ENCODE results near the gene CPNE6.

CPNE6 gene

GRCh38 chr14:24083462-24083861 is 12.1 kb downstream of the CPNE6 start:
- Histone ChIP-seq H3K14ac (ENCODE audit: low read length) (no peak overlapping the region), H3K79me1 (ENCODE audit: low read depth, low read length) (no peaks in the 10 kb centered on the region), H3K27ac (replicated peaks; ENCODE audit: low read length) (no peak overlapping the region), H4K8ac (ENCODE audit: low read depth, low read length) (no peak overlapping the region), H3K4me2 (ENCODE audit: insufficient read depth, low read length, poor library complexity, severe bottlenecking) (no peak overlapping the region), H3K27me3 (ENCODE audit: control insufficient read depth in 3 of 3, insufficient read depth in 3 of 3, low read depth in 1 of 3, low read length in 3 of 3) (peaks cover 0 to 79% (median 21%) of the 10 kb centered on the region in 3 experiments), H2BK15ac (ENCODE audit: low read length) (no peak overlapping the region), H3K4ac (ENCODE audit: low read length) (no peak overlapping the region), H3K18ac (ENCODE audit: low read length) (no peak overlapping the region), H2AK5ac (ENCODE audit: low read depth, low read length) (no peak overlapping the region), H3K4me1 (ENCODE audit: control insufficient read depth in 2 of 2, insufficient read depth in 1 of 2, low read depth in 1 of 2, low read length in 2 of 2) (peaks cover 21 to 31% of the 10 kb centered on the region in 2 donors), H3K9ac (ENCODE audit: low read depth, low read length, poor library complexity) (no peak overlapping the region), H3K36me3 (replicated peaks in 1 of 2; ENCODE audit: control insufficient read depth in 2 of 2, insufficient read depth in 2 of 2, low read length in 2 of 2) (no peaks in the 10 kb centered on the region), H4K91ac (ENCODE audit: low read depth, low read length, poor library complexity) (no peak overlapping the region), H3K9me3 (replicated peaks in 1 of 2; ENCODE audit: control insufficient read depth in 2 of 2, insufficient read depth in 1 of 2, low read depth in 1 of 2, low read length in 2 of 2) (peaks cover 0 to 5% of the 10 kb centered on the region in 2 donors), H2BK5ac (ENCODE audit: low read length) (no peak overlapping the region), H2BK120ac (ENCODE audit: low read depth, low read length) (no peak overlapping the region), H2AFZ (ENCODE audit: low read length) (no peak overlapping the region), H2BK12ac (ENCODE audit: low read length) (no peak overlapping the region), H3K4me3 (ENCODE audit: low read length in 2 of 2) (no peak overlapping the region), H3K23ac (ENCODE audit: low read depth, low read length, poor library complexity) (no peak overlapping the region)
- DNase-seq (ENCODE audit: low spot score), result no peak
- no CpG with 5 or more reads among the region's 3 CpGs for WGBS, 2 donors (ENCODE audit: extremely low coverage in 2 of 2, insufficient read length in 2 of 2, insufficient replicate concordance in 1 of 2)

- peaks cover 0 to 69% (median 21%) of the 10 kb centered on the region in 3 experiments for H3K27me3 ChIP-seq (ENCODE audit: control insufficient read depth in 3 of 3, insufficient read depth in 3 of 3, low read depth in 1 of 3, low read length in 3 of 3)
- DNase-seq (ENCODE audit: low spot score), result no peak
These were observed 13.1 kb downstream of the CPNE6 start for GRCh38 chr14:24084440-24084839.

GRCh38 chr14:24085215-24085614 is 13.9 kb downstream of the CPNE6 start:
- no peak overlapping the region for H2BK5ac ChIP-seq (ENCODE audit: low read length)
- no peak overlapping the region for H3K4me3 ChIP-seq (ENCODE audit: low read length in 2 of 2)
- H2BK120ac ChIP-seq (ENCODE audit: low read depth, low read length), result no peak overlapping the region
- H3K9ac ChIP-seq (ENCODE audit: low read depth, low read length, poor library complexity), result no peak overlapping the region
- H2AFZ ChIP-seq (ENCODE audit: low read length), result no peak overlapping the region
- DNase-seq (ENCODE audit: low spot score), result no peak
- WGBS, 2 donors (ENCODE audit: extremely low coverage in 2 of 2, insufficient read length in 2 of 2, insufficient replicate concordance in 1 of 2), result no CpG with 5 or more reads among the region's 3 CpGs
- H3K4me2 ChIP-seq (ENCODE audit: insufficient read depth, low read length, poor library complexity, severe bottlenecking), result no peak overlapping the region
- no peak overlapping the region for H3K14ac ChIP-seq (ENCODE audit: low read length)
- no peak overlapping the region for H2BK15ac ChIP-seq (ENCODE audit: low read length)
- no peak overlapping the region for H2AK5ac ChIP-seq (ENCODE audit: low read depth, low read length)
- H3K4ac ChIP-seq (ENCODE audit: low read length), result no peak overlapping the region
- no peaks in the 10 kb centered on the region for H3K36me3 ChIP-seq (replicated peaks in 1 of 2; ENCODE audit: control insufficient read depth in 2 of 2, insufficient read depth in 2 of 2, low read length in 2 of 2)
- H3K9me3 ChIP-seq (replicated peaks in 1 of 2; ENCODE audit: control insufficient read depth in 2 of 2, insufficient read depth in 1 of 2, low read depth in 1 of 2, low read length in 2 of 2), result peaks cover 0 to 5% of the 10 kb centered on the region in 2 donors
- H2BK12ac ChIP-seq (ENCODE audit: low read length), result no peak overlapping the region
- peaks cover 12 to 14% of the 10 kb centered on the region in 2 donors for H3K4me1 ChIP-seq (ENCODE audit: control insufficient read depth in 2 of 2, insufficient read depth in 1 of 2, low read depth in 1 of 2, low read length in 2 of 2)
- H3K27me3 ChIP-seq (ENCODE audit: control insufficient read depth in 3 of 3, insufficient read depth in 3 of 3, low read depth in 1 of 3, low read length in 3 of 3), result peaks cover 0 to 61% (median 21%) of the 10 kb centered on the region in 3 experiments
- no peak overlapping the region for H4K91ac ChIP-seq (ENCODE audit: low read depth, low read length, poor library complexity)
- no peak overlapping the region for H3K18ac ChIP-seq (ENCODE audit: low read length)
- H4K8ac ChIP-seq (ENCODE audit: low read depth, low read length), result no peak overlapping the region
- no peak overlapping the region for H3K23ac ChIP-seq (ENCODE audit: low read depth, low read length, poor library complexity)
- H3K27ac ChIP-seq (replicated peaks; ENCODE audit: low read length), result no peak overlapping the region
- no peaks in the 10 kb centered on the region for H3K79me1 ChIP-seq (ENCODE audit: low read depth, low read length)

More at GRCh38 chr14:24084440-24084839, 13.1 kb downstream of the CPNE6 start:
- H3K4me1 ChIP-seq (ENCODE audit: control insufficient read depth in 2 of 2, insufficient read depth in 1 of 2, low read depth in 1 of 2, low read length in 2 of 2), result peaks cover 16 to 21% of the 10 kb centered on the region in 2 donors
- H2BK15ac ChIP-seq (ENCODE audit: low read length), result no peak overlapping the region
- H2AFZ ChIP-seq (ENCODE audit: low read length), result no peak overlapping the region
- no peak overlapping the region for H3K14ac ChIP-seq (ENCODE audit: low read length)
- H4K91ac ChIP-seq (ENCODE audit: low read depth, low read length, poor library complexity), result no peak overlapping the region
- H2BK12ac ChIP-seq (ENCODE audit: low read length), result no peak overlapping the region
- H3K4me3 ChIP-seq (ENCODE audit: low read length in 2 of 2), result no peak overlapping the region
- no peak overlapping the region for H3K23ac ChIP-seq (ENCODE audit: low read depth, low read length, poor library complexity)
- H4K8ac ChIP-seq (ENCODE audit: low read depth, low read length), result no peak overlapping the region
- no peak overlapping the region for H3K4me2 ChIP-seq (ENCODE audit: insufficient read depth, low read length, poor library complexity, severe bottlenecking)
- H2BK120ac ChIP-seq (ENCODE audit: low read depth, low read length), result no peak overlapping the region
- no peak overlapping the region for H2AK5ac ChIP-seq (ENCODE audit: low read depth, low read length)
- H3K27ac ChIP-seq (replicated peaks; ENCODE audit: low read length), result no peak overlapping the region
- no peak overlapping the region for H3K4ac ChIP-seq (ENCODE audit: low read length)
- no peak overlapping the region for H2BK5ac ChIP-seq (ENCODE audit: low read length)
- H3K9ac ChIP-seq (ENCODE audit: low read depth, low read length, poor library complexity), result no peak overlapping the region
- H3K18ac ChIP-seq (ENCODE audit: low read length), result no peak overlapping the region
- peaks cover 0 to 5% of the 10 kb centered on the region in 2 donors for H3K9me3 ChIP-seq (replicated peaks in 1 of 2; ENCODE audit: control insufficient read depth in 2 of 2, insufficient read depth in 1 of 2, low read depth in 1 of 2, low read length in 2 of 2)
- no peaks in the 10 kb centered on the region for H3K79me1 ChIP-seq (ENCODE audit: low read depth, low read length)
- H3K36me3 ChIP-seq (replicated peaks in 1 of 2; ENCODE audit: control insufficient read depth in 2 of 2, insufficient read depth in 2 of 2, low read length in 2 of 2), result no peaks in the 10 kb centered on the region
- WGBS, 2 donors (ENCODE audit: extremely low coverage in 2 of 2, insufficient read length in 2 of 2, insufficient replicate concordance in 1 of 2), result no CpG with 5 or more reads among the region's 2 CpGs

- Histone ChIP-seq H3K4me1 (ENCODE audit: control insufficient read depth in 2 of 2, insufficient read depth in 1 of 2, low read depth in 1 of 2, low read length in 2 of 2) (peaks cover 6 to 8% of the 10 kb centered on the region in 2 donors), H4K8ac (ENCODE audit: low read depth, low read length) (no peak overlapping the region), H3K18ac (ENCODE audit: low read length) (no peak overlapping the region), H3K4me2 (ENCODE audit: insufficient read depth, low read length, poor library complexity, severe bottlenecking) (no peak overlapping the region), H2BK120ac (ENCODE audit: low read depth, low read length) (no peak overlapping the region), H3K9ac (ENCODE audit: low read depth, low read length, poor library complexity) (no peak overlapping the region), H3K36me3 (replicated peaks in 1 of 2; ENCODE audit: control insufficient read depth in 2 of 2, insufficient read depth in 2 of 2, low read length in 2 of 2) (no peaks in the 10 kb centered on the region), H3K27me3 (ENCODE audit: control insufficient read depth in 3 of 3, insufficient read depth in 3 of 3, low read depth in 1 of 3, low read length in 3 of 3) (peaks cover 0 to 50% (median 18%) of the 10 kb centered on the region in 3 experiments), H2BK15ac (ENCODE audit: low read length) (no peak overlapping the region), H2AFZ (ENCODE audit: low read length) (no peak overlapping the region), H3K4ac (ENCODE audit: low read length) (no peak overlapping the region), H3K79me1 (ENCODE audit: low read depth, low read length) (no peaks in the 10 kb centered on the region), H3K4me3 (ENCODE audit: low read length in 2 of 2) (no peak overlapping the region), H3K9me3 (replicated peaks in 1 of 2; ENCODE audit: control insufficient read depth in 2 of 2, insufficient read depth in 1 of 2, low read depth in 1 of 2, low read length in 2 of 2) (peaks cover 0 to 5% of the 10 kb centered on the region in 2 donors), H4K91ac (ENCODE audit: low read depth, low read length, poor library complexity) (no peak overlapping the region), H2BK5ac (ENCODE audit: low read length) (no peak overlapping the region), H2AK5ac (ENCODE audit: low read depth, low read length) (no peak overlapping the region), H3K14ac (ENCODE audit: low read length) (no peak overlapping the region), H3K23ac (ENCODE audit: low read depth, low read length, poor library complexity) (no peak overlapping the region), H2BK12ac (ENCODE audit: low read length) (no peak overlapping the region), H3K27ac (replicated peaks; ENCODE audit: low read length) (no peak overlapping the region)
- no CpG with 5 or more reads among the region's 3 CpGs for WGBS, 2 donors (ENCODE audit: extremely low coverage in 2 of 2, insufficient read length in 2 of 2, insufficient replicate concordance in 1 of 2)
- no peak for DNase-seq (ENCODE audit: low spot score)
These were observed 15.0 kb downstream of the CPNE6 start for GRCh38 chr14:24086193-24086955.
